OCI-LY3 (cell line): ENCODE measurements around the gene GRIK2.

Experiments used
- H2AFZ ChIP-seq: fragments of 200-600, 300-600 bp; shearing (Covaris generic); 2 replicates; pipeline ENCODE4 v1.6.0; 2014; ENCODE audit warnings: antibody characterized with exemption, low read depth, low read length
- H3K27ac ChIP-seq: fragments of 200-600, 300-600 bp; sonication (generic); 2 replicates; pipeline ENCODE4 v1.5.1; 2014; ENCODE audit warnings: mild to moderate bottlenecking, low read length, moderate library complexity, mixed read lengths
- H3K27me3 ChIP-seq: fragments of 200-600, 300-600 bp; sonication (generic); 2 replicates; pipeline ENCODE4 v1.6.1; 2014; ENCODE audit warnings: low read depth, low read length, mixed read lengths
- H3K36me3 ChIP-seq: fragments of 200-600, 300-600 bp; sonication (generic); replicated peaks from 2 replicates; pipeline ENCODE3; 2014; ENCODE audit warnings: low read depth, low read length, mixed read lengths
- H3K4me1 ChIP-seq: fragments of 300-600, 200-600 bp; sonication (generic); 2 replicates; pipeline ENCODE4 v1.6.1; 2014; ENCODE audit warnings: low read length, mixed read lengths
- H3K4me2 ChIP-seq: fragments of 200-600, 300-600 bp; sonication (generic); 2 replicates; pipeline ENCODE4 v1.6.1; 2014; ENCODE audit warnings: low read length, mixed read lengths
- H3K4me3 ChIP-seq: fragments of 300-600, 200-600 bp; sonication (generic); 2 replicates; pipeline ENCODE4 v1.5.1; 2014; ENCODE audit warnings: antibody characterized with exemption, mild to moderate bottlenecking, low read length, moderate library complexity
- H3K79me2 ChIP-seq: fragments of 300-600, 200-600 bp; shearing (Covaris generic); 2 replicates; pipeline ENCODE4 v1.6.1; 2014; ENCODE audit warnings: mild to moderate bottlenecking, low read length, mixed read lengths
- H3K9ac ChIP-seq: fragments of 300-600, 200-600 bp; shearing (Covaris generic); 2 replicates; pipeline ENCODE4 v1.6.0; 2014; ENCODE audit warnings: mild to moderate bottlenecking, low read length, moderate library complexity
- H3K9me3 ChIP-seq: fragments of 200-600, 300-600 bp; shearing (Covaris generic); 2 replicates; pipeline ENCODE4 v1.6.1; 2014; ENCODE audit warnings: low read length, mixed read lengths; ENCODE audit not compliant: insufficient read depth
- H4K20me1 ChIP-seq: fragments of 200-600, 300-600 bp; sonication (generic); 2 replicates; pipeline ENCODE4 v1.6.1; 2016; ENCODE audit warnings: low read length, mixed read lengths; ENCODE audit not compliant: insufficient read depth
- EZH2phosphoT487 ChIP-seq: fragments of 200-600 bp; shearing (Covaris generic); IDR thresholded peaks from 2 replicates; pipeline ENCODE4 v1.6.1; 2018; ENCODE audit warnings: antibody characterized with exemption, mixed run types, low read depth
- TF ChIP-seq, protein P1 (sequence below): fragments of 200-600, 300-600 bp; sonication (generic); IDR thresholded peaks from 2 replicates; pipeline ENCODE4 v1.5.1; 2014; ENCODE audit warnings: antibody characterized with exemption, low read length, low read depth

GRIK2 gene

GRCh38 chr6:101758368-101758767 is 364.9 kb downstream of the GRIK2 start:
- no peaks in the 10 kb centered on the region for H4K20me1 ChIP-seq
- H3K4me3 ChIP-seq, result no peak overlapping the region
- no peaks in the 10 kb centered on the region for H3K36me3 ChIP-seq
- H2AFZ ChIP-seq, result no peak overlapping the region
- H3K27me3 ChIP-seq, result no peaks in the 10 kb centered on the region
- no peak overlapping the region for H3K9ac ChIP-seq
- no peaks in the 10 kb centered on the region for H3K9me3 ChIP-seq
- H3K4me1 ChIP-seq, result no peaks in the 10 kb centered on the region
- no peak overlapping the region for H3K4me2 ChIP-seq
- no peaks in the 10 kb centered on the region for H3K79me2 ChIP-seq
- no peak overlapping the region for H3K27ac ChIP-seq
- TF ChIP-seq, protein P1, sequence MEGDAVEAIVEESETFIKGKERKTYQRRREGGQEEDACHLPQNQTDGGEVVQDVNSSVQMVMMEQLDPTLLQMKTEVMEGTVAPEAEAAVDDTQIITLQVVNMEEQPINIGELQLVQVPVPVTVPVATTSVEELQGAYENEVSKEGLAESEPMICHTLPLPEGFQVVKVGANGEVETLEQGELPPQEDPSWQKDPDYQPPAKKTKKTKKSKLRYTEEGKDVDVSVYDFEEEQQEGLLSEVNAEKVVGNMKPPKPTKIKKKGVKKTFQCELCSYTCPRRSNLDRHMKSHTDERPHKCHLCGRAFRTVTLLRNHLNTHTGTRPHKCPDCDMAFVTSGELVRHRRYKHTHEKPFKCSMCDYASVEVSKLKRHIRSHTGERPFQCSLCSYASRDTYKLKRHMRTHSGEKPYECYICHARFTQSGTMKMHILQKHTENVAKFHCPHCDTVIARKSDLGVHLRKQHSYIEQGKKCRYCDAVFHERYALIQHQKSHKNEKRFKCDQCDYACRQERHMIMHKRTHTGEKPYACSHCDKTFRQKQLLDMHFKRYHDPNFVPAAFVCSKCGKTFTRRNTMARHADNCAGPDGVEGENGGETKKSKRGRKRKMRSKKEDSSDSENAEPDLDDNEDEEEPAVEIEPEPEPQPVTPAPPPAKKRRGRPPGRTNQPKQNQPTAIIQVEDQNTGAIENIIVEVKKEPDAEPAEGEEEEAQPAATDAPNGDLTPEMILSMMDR, result no peak
- no peak for TF ChIP-seq EZH2phosphoT487

- no peaks in the 10 kb centered on the region for H3K9me3 ChIP-seq
- H4K20me1 ChIP-seq, result no peaks in the 10 kb centered on the region
- no peak overlapping the region for H3K9ac ChIP-seq
- TF ChIP-seq, protein P1, result no peak
- TF ChIP-seq EZH2phosphoT487, result no peak
- H3K79me2 ChIP-seq, result no peaks in the 10 kb centered on the region
- no peak overlapping the region for H3K27ac ChIP-seq
- no peak overlapping the region for H3K4me3 ChIP-seq
- no peak overlapping the region for H3K4me2 ChIP-seq
- H3K27me3 ChIP-seq, result no peaks in the 10 kb centered on the region
- no peak overlapping the region for H2AFZ ChIP-seq
- no peaks in the 10 kb centered on the region for H3K36me3 ChIP-seq
- no peaks in the 10 kb centered on the region for H3K4me1 ChIP-seq
Measured at GRCh38 chr6:101760843-101761621, 367.5 kb downstream of the GRIK2 start.

- Histone ChIP-seq H3K79me2 (no peaks in the 10 kb centered on the region), H3K4me3 (no peak overlapping the region), H3K9me3 (no peaks in the 10 kb centered on the region), H3K4me2 (no peak overlapping the region), H2AFZ (no peak overlapping the region), H3K4me1 (no peaks in the 10 kb centered on the region), H3K27ac (no peak overlapping the region), H3K36me3 (no peaks in the 10 kb centered on the region), H3K27me3 (no peaks in the 10 kb centered on the region), H4K20me1 (no peaks in the 10 kb centered on the region), H3K9ac (no peak overlapping the region)
- no peak for TF ChIP-seq EZH2phosphoT487
- TF ChIP-seq, protein P1, result no peak
Measured at GRCh38 chr6:101762851-101763250, 369.3 kb downstream of the GRIK2 start.

- Histone ChIP-seq H3K4me2 (no peak overlapping the region), H3K4me1 (no peaks in the 10 kb centered on the region), H3K9ac (no peak overlapping the region), H3K36me3 (no peaks in the 10 kb centered on the region), H3K79me2 (no peaks in the 10 kb centered on the region), H3K27me3 (no peaks in the 10 kb centered on the region), H3K9me3 (no peaks in the 10 kb centered on the region), H4K20me1 (no peaks in the 10 kb centered on the region), H3K27ac (no peak overlapping the region), H3K4me3 (no peak overlapping the region), H2AFZ (no peak overlapping the region)
- TF ChIP-seq, protein P1, result no peak
- TF ChIP-seq EZH2phosphoT487, result no peak
Measured at GRCh38 chr6:101765281-101765680, 371.8 kb downstream of the GRIK2 start.
